DOHH2 (cell line): ENCODE results near the gene KRTAP1-5.

ENCODE experiments used
- H3F3A ChIP-seq: fragments of 200-600 bp; sonication (generic), shearing (Covaris generic); 2 replicates; pipeline ENCODE4 v1.6.0; 2016; ENCODE audit warnings: antibody characterized with exemption, mild to moderate bottlenecking; ENCODE audit not compliant: control insufficient read depth, insufficient read depth
- H3K27ac ChIP-seq: fragments of 200-600 bp; sonication (generic); 2 replicates; pipeline ENCODE4 v1.5.1; 2014; ENCODE audit warnings: low read depth, mild to moderate bottlenecking, low read length, moderate library complexity
- H3K27me3 ChIP-seq: fragments of 200-600 bp; sonication (generic); 2 replicates; pipeline ENCODE4 v1.6.1; 2014; ENCODE audit warnings: mild to moderate bottlenecking, low read length, mixed read lengths; ENCODE audit not compliant: control insufficient read depth
- H3K36me3 ChIP-seq: fragments of 200-600 bp; sonication (generic); 2 replicates; pipeline ENCODE4 v1.6.1; 2014; ENCODE audit warnings: mild to moderate bottlenecking, low read length, moderate library complexity, mixed read lengths; ENCODE audit not compliant: control insufficient read depth
- H3K4me1 ChIP-seq: fragments of 200-600 bp; sonication (generic); 2 replicates; pipeline ENCODE4 v1.6.1; 2014; ENCODE audit warnings: mild to moderate bottlenecking, low read length, mixed read lengths; ENCODE audit not compliant: control insufficient read depth
- H3K4me2 ChIP-seq: fragments of 200-600 bp; sonication (generic); 2 replicates; pipeline ENCODE4 v1.6.0; 2014; ENCODE audit warnings: mild to moderate bottlenecking, low read length, moderate library complexity
- H3K4me3 ChIP-seq: fragments of 200-600 bp; sonication (generic); 2 replicates; pipeline ENCODE4 v1.5.1; 2014; ENCODE audit warnings: mild to moderate bottlenecking, low read length, mixed read lengths
- H3K79me2 ChIP-seq: fragments of 200-600 bp; sonication (generic); 2 replicates; pipeline ENCODE4 v1.6.1; 2014; ENCODE audit warnings: mild to moderate bottlenecking, low read length, mixed read lengths; ENCODE audit not compliant: control insufficient read depth
- H3K9me2 ChIP-seq: fragments of 200-600 bp; sonication (generic); replicated peaks from 2 replicates; pipeline ENCODE4 v1.6.1; 2014; ENCODE audit warnings: mild to moderate bottlenecking, low read length, mixed read lengths; ENCODE audit not compliant: control insufficient read depth
- H3K9me3 ChIP-seq: fragments of 200-600 bp; sonication (generic); 2 replicates; pipeline ENCODE4 v1.6.1; 2014; ENCODE audit warnings: antibody characterized with exemption, low read length, mixed read lengths; ENCODE audit not compliant: control insufficient read depth, insufficient read depth
- H4K20me1 ChIP-seq: fragments of 200-600 bp; sonication (generic); 2 replicates; pipeline ENCODE4 v1.6.0; 2014; ENCODE audit warnings: low read depth, mild to moderate bottlenecking, antibody characterized with exemption, low read length, moderate library complexity; ENCODE audit not compliant: control insufficient read depth, insufficient read depth
- EZH2phosphoT487 ChIP-seq: fragments of 200-600 bp; sonication (generic); IDR thresholded peaks from 2 replicates; pipeline ENCODE4 v1.6.1; 2017; ENCODE audit warnings: borderline replicate concordance, mild to moderate bottlenecking, antibody characterized with exemption, low read length, moderate library complexity, mixed read lengths
- TF ChIP-seq, protein P1 (sequence below): fragments of 200-600 bp; sonication (generic); IDR thresholded peaks from one replicate; pipeline ENCODE4 v1.5.1; 2014; ENCODE audit warnings: antibody characterized with exemption, mild to moderate bottlenecking, low read depth, low read length; ENCODE audit not compliant: poor library complexity, severe bottlenecking

KRTAP1-5 gene

GRCh38 chr17:40978575-40979151, 48.3 kb downstream of the KRTAP1-5 start:
- no peak for TF ChIP-seq EZH2phosphoT487
- TF ChIP-seq, protein P1, sequence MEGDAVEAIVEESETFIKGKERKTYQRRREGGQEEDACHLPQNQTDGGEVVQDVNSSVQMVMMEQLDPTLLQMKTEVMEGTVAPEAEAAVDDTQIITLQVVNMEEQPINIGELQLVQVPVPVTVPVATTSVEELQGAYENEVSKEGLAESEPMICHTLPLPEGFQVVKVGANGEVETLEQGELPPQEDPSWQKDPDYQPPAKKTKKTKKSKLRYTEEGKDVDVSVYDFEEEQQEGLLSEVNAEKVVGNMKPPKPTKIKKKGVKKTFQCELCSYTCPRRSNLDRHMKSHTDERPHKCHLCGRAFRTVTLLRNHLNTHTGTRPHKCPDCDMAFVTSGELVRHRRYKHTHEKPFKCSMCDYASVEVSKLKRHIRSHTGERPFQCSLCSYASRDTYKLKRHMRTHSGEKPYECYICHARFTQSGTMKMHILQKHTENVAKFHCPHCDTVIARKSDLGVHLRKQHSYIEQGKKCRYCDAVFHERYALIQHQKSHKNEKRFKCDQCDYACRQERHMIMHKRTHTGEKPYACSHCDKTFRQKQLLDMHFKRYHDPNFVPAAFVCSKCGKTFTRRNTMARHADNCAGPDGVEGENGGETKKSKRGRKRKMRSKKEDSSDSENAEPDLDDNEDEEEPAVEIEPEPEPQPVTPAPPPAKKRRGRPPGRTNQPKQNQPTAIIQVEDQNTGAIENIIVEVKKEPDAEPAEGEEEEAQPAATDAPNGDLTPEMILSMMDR: no peak
- H3K4me1 ChIP-seq: no peaks in the 10 kb centered on the region

More at GRCh38 chr17:40978575-40979151, 48.3 kb downstream of the KRTAP1-5 start:
- Histone ChIP-seq H3K4me2 (no peak overlapping the region), H3K79me2 (no peaks in the 10 kb centered on the region), H3K9me3 (no peaks in the 10 kb centered on the region), H3K36me3 (no peaks in the 10 kb centered on the region), H3K27ac (no peak overlapping the region), H4K20me1 (no peaks in the 10 kb centered on the region), H3F3A (no peaks in the 10 kb centered on the region), H3K9me2 (no peaks in the 10 kb centered on the region), H3K4me3 (no peak overlapping the region), H3K27me3 (no peaks in the 10 kb centered on the region; the same call in none of the 2 replicates)
